HG03139 (cell line): ENCODE measurements around the gene VWA7.

Source experiments
- ATAC-seq: cut with Tn5 transposase; IDR thresholded peaks from one replicate; pipeline ENCODE4 v1.9.1; 2021; ENCODE audit not compliant: unreplicated experiment

VWA7 gene

DNA sequence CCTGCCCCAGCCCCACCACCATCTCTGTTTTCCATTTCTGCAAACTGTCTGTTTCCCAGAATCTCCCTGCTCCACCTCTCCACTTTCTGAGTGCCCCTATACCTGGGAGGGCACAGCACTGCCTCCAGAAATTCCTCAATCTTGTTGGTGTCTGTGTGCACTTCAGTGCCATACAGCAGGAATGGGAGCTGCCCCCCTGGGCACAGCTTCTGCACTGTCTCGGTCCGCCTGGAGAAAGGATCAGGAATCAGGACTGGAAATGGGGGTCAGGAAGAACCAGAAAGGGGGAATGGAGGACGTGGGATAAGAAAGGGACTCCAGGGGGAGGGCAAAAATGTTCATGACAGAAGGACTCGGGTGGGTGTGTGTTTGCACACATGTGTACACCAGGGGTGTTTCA lies 43.4 kb downstream of the VWA7 start:
- no peak for ATAC-seq

DNA sequence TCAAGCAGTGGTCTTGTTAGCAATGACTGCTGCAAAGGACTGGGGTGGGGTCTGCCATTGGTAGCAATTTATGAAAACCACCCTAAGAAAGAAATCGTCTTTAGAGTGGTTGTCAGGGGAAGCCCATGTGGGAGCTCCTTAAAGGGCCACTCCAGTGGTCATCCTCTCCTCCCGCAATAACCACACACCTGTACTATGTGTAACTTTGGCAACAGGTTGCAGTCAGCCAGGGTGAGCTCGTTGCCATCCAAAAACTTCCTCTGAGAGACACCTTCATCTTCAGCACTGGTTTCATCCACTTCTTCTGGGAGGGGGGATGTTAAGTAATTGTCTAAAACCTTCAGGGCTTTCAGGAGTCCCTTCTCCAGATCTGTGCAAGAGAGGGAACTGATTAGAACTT lies 45.1 kb downstream of the VWA7 start:
- no peak for ATAC-seq

DNA sequence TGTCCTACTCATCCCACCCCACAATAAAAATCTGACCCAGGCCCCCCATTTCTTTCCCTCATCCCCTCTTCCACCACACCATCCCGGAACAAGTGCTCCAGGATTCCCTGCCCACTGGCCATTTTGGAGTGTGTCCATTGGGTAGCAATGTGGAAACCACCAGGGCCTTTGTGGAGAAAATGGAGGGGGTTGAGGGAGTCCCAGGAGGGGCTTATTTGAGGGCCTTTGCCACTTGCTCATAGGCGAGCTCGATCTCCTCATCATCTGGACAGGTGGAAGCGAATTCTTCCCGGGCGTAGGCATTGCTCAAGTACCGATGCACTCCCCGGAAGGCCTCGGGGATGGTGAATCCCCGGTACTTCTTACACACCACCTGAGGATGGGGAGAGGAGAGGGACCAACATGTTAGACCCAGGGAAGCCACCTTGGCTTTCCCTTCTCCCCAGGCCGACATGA lies 46.5 kb downstream of the VWA7 start:
- no peak for ATAC-seq

DNA sequence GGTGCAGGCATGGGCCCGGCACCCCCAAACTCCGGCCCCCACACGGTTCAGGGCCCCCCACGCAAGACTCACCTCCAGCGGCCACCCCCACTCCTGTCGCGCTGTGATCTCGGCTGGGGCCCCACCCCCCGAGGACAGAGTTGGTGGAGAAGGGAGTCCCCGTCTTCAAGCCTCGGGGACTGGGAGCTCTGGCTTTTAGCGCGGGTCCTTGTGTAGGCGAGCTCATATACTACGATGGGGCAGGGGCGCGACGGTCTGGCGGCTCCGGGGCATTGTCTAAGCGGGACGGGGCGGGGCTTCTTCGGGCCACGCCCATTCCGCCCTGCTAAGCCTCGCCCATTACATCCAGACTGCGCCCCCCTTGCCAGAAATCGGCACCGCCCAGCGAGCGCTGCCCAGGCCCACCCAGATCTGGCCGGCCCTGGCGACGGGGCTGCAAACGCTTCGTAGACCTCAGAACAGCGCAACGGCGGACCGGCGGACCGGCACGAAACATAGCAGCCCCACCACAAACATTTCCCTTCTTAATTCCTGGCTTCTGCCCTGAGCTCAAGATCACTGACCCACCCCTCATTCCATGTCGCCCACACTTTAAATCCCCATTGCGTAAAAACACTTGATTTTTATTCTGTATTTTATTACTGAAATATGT lies 47.0 kb downstream of the VWA7 start:
- ATAC-seq: no peak

DNA sequence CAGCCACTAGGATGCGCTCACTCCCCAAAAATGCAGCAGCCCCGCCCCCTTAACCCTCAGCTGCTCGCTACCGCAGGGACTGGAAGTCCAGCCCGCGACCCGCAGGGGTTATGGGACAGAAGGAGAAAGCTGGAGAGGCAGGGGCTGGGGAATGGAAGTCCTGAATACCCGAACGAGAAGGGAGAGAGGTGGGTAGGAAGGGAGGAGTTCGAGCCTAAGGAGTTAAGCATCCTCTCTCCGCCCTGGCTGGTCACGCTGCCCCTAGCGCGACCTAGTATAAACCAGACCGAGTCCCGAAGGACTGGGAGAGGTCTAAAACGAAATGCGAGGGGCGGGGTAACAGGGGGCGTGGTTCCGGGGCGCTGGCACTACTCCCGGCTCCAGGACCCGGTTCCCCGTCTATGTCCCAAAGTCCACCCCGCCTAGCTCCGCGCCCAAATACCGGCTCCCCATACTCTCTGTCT lies 47.6 kb downstream of the VWA7 start:
- ATAC-seq: no peak

DNA sequence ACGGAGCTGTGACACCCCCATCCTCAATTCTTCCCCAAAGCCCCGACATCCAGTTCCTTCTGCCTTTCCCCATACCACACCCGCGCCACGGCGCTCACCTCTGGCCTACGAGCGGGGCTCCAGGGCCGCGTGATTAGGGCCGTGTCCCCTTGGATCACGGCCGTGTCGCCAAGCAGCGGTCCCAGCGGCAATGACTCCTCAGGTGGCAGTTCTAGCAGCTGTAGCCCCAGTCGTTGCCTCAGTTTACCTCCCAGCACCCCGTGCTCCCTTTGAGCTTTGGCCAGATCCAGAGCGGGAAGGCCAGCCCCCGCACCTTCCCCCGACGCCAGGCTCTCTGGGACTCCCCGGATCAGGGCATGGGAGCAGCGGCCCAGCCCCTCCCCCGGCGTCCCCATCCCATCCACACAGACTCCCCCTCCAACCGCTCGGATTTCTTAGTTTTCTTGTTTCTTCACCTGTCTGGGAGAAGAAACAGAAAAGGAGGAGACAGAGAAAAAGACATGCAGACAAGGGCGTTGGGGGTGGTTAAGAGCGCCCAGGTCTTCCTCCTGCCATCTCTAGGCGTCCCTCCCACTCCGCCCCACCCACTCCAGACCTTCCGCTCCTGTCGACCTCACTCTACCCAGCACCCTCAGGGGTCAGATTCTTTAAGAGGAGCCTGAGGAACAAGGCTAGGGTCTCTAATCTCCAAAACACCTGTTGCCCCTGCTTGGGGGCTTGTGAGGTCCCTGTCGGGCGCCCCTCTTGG lies 48.2 kb downstream of the VWA7 start, which contains the start of gene DDAH2:
DDAH2 (minus strand) TSS at position 533 of the 748 bp plus-strand sequence; CDS start at position 395, 138 bp downstream.
- no peak for ATAC-seq

DNA sequence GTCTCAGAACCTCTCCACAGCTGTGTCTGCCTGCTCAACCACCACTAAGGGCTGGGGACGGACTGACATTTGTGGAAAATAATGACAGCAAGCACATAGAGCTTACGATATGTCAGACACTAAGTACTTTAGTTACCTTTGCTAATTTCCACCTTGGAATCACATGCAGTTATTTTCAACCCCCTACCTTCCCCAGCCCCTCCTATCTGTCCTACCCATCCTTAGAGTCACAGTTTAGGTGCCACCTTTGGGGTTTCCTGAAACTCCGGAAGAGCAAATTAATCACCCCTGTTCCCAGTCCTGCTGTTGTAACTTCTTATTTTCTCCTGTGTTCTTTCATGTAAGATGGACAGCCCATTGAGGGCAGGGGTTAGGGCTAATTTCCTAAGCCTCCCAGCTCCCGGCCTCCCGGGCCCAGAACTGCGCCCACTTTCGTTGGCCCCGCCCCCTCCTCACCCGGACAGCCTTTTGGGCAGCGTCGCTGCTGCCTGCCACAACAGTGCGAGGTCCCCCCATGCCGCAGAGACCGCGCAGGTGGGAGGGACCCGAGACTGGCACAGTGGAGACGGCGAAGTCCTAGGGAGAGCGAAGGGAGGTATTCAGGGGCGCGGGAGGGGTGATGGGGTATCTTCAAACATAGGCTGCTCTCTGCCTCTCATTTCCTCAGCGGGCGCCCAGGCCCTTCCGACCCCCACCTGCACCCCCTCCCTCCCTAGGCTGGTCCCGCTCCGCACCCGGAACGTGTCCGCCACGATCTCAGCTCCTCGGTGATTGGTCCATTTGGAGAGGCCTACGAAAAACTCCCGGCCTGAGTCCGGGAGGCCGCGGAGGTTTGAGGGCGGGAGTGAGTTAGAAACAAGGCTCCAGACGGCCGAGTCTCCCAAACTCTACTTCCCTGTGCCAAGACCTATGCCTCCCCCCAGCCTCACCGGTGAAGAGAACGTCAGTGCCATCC lies 49.1 kb downstream of the VWA7 start:
- no peak for ATAC-seq

DNA sequence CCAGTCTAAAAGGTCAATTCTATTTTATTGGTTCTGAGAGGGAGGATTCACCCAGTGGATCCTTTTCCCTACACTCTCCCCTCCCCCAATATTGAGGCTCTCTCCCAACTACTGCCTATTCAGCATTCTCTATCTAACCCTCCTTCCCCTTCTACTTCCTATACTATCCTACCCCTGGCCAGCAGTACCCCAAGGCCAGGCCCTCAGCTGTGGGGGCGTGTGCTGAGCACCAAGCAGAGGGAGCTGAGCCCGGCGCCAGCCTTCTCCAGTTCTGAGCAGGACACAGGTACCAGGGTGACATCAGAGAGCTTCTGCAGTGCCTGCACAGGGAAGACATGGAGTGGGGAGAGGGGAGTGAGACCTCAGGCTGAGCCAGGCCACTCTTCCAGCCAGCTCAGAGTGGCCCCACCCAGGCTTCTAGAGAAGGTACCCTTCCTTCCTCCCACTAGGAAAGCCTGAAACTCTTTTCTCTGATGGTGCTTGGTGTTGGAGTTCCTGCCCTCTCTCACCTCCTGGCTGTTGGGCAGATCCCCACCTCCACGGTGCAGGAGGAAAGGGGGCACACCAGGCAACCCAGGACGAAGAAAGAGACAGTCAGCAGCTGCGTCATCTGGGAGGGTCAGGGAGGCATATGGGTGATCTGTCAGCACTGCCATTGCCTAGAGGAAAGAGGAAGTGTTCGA lies 50.0 kb downstream of the VWA7 start:
- no peak for ATAC-seq

DNA sequence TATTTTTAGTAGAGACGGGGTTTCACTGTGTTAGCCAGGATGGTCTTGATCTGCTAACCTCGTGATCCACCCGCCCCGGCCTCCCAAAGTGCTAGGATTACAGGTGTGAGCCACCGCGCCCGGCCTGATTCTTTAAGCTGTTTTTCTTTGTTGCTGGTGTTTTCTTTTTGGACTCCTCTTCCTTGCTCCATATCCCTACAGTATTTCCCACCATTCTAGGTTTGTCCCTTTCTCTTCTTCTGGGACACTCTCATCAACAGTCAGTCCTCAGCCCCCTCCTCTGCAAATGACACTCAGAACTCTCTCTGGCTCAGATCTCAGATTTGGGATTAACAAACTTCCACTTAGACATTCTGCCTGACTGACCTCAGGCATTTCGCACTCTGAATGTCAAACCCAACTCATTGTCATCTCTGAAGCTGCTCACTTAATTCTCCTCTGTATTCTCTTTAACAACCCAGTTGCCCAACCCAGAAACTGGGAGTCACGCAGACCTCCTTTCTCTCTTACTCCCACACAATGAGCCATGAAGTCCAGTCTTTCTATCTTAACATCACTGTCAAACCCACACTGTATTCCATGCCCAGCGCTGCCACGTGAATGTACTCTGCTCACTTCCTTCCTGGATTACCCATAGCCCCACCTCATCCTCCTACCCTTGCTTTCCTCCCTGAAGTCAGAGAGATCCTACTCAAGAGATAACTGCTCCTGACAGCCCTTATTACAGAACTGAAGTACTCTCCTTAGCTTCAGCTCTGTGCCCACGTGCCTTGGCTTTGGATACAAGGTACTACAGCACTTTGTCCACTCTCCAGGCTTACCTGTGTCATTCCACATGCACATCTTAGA lies 51.4 kb downstream of the VWA7 start:
- no peak for ATAC-seq

DNA sequence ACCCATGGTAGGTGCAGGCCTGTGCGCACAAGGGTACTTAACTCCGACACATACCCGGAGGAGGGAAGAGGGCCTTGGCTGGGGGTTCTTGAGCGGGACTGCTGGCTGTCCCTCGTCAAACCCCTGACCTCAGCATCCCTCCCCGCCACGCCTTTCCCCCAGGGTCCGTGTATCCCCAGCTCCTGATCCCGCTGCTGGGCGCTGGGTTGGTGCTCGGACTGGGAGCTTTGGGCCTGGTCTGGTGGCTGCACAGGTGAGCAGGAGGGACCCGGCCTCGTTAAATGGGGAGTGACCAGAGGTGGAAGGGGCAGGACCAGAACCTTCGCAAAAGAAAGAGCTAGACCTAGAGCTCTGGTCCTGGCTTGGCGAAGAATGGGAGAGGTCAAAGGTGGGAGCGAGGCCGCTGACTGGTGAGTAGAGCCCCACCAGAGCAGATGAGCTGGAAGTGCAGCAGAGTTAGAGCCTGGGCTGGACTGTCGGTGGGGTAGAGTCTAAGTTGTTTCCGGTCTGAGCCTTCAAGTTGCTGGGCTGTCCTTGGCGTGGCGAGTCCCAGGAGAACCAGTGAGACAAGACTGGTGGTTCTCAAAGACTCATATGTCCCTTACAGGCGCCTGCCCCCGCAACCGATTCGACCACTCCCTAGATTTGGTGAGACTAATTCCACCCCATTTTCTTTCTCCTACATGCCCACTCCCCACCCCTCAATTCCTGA lies 53.0 kb downstream of the VWA7 start:
- no peak for ATAC-seq

DNA sequence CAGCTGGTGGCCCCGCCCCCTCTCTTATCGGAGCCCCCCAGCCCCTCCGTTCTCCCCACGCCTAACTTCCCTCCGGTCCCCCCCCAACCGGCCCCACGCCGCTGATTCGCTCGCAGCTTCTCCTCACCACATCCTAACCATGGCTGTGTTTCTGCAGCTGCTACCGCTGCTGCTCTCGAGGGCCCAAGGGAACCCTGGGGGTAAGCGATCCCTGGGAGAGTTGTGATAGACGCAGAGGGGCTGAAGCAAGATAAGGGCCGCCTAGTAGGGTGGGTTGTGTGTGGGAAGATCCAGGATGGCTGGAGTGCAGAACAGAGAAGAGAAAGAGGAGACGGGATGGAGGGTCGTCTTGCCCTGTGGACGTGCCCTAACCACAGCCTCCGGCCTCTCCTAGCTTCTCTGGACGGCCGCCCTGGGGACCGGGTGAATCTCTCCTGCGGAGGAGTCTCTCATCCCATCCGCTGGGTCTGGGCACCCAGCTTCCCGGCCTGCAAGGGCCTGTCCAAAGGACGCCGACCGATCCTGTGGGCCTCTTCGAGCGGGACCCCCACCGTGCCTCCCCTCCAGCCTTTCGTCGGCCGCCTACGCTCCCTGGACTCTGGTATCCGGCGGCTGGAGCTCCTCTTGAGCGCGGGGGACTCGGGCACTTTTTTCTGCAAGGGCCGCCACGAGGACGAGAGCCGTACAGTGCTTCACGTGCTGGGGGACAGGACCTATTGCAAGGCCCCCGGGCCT lies 53.7 kb downstream of the VWA7 start, which contains the start of gene MPIG6B:
MPIG6B (plus strand) TSS at position 129 of the 735 bp plus-strand sequence; CDS start at position 140, 11 bp downstream.
- no peak for ATAC-seq

DNA sequence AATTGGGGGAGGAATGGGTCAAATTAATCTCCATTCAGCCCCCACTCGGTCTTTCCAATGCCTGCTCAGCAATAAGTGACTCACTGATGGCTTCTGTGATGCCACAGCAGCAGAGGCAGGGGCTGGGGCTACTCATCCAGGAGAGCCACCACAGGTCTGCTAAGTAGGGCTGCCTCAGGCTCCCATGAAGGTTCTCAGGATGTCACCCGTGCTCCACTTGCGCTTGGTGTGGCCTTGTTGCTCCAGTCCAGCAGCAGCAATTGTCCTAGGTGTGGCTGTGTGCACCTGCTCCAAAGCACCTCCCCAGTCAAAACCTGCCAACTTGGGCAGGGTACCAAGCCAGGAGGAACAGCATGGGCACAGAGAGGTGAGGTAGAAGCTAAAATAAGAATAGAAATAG lies 55.0 kb downstream of the VWA7 start:
- ATAC-seq: no peak

DNA sequence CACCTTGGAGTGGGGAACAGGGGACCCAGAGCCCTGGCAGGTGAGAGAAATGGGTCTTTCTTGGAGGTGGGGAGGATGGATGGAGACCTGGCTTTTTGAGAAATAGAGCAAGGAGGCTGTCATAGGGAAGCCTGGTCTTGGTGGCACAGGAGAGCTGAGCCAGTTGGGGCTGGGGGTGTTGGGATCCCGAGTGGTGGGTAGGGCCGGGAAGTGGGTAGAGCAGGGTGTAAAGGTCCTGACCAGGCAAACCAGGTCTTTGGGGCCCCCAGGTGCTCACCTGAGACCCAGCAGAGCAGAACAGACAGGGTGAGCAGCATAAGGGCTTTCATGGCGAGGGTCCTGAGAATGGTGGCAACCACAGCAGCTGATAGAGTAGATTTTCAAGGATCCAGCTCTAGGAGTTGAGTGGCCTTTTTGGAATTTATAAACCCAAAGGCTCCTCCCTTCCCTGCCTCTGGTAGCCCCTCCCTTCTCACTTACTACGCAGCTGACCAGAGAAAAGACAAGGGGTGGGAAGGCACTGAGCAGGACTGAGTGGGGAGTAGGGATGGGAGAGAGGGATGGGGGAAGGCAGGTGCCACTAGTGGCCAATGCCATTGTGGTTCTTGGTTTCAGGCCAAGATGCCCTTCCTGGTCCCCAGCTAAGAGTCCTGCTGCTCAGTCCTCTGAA lies 55.6 kb downstream of the VWA7 start, which contains the start of gene LY6G6C:
LY6G6C (minus strand) TSS at position 396 of the 670 bp plus-strand sequence; CDS start at position 329, 67 bp downstream.
- no peak for ATAC-seq

DNA sequence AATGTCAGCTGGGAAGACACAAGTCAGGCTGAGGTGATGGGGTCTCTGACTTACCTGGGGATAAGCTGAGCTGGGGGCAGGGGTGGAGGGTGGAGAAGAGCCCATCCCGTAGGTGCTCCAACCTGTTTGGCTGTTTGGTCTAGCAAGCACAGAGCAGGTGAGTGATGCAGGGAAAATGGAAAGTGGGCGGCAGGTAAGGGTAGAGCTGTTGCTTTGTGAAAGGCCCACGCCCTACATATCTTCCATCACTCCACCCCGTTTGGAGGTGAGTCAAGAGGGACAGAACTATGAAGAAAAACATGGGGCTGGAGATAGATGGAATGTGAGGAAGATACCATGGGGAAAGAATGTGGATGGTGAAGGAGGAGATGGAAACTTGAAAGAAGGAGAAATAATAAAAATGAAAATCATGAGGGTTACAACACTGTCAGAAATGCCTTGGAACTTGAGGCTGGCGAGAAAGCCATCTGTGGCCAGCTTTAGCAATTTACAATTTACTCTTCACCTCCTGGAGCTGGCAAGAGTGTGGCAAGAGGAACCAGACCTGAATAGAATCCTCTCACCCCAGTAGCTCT lies 56.8 kb downstream of the VWA7 start:
- ATAC-seq: no peak

DNA sequence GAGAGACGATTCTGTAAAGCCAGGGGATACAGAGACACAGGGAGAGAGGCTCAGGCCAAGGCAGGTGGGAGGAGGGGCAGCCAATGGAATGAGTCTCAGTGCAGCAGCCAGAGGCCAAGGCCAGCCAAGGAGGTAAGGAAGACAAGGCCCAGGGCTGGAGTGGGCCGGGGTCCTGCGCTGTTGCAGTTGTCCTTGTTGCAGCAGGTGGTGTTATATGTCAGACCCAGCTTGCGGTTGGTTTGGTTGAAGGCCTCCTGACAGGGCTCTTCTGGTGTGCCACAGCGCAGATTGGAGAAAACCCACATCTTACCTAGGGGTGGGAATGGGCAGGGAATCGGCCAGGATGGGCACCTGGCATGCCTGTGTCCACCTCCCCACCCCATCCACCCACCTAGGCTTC lies 58.1 kb downstream of the VWA7 start:
- no peak for ATAC-seq

DNA sequence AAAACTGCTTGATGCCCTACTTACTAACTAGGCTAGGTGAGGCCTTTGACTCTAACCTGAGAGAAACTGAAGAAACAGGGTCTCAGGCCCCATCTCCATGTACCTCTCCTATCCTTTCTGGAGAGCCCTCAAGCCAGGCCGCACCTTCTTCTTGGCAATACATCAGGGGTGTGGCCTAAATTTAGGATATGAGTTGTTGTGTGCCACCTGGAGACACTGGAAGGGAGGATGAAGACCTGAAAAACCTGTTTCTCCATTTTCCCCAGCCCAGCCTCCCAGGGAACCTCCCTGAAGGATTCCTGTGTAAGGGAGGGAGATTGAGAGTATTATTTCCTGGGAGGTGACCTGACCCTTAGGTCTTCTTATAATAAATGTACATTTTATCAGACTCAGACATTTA lies 58.9 kb downstream of the VWA7 start:
- ATAC-seq: no peak

DNA sequence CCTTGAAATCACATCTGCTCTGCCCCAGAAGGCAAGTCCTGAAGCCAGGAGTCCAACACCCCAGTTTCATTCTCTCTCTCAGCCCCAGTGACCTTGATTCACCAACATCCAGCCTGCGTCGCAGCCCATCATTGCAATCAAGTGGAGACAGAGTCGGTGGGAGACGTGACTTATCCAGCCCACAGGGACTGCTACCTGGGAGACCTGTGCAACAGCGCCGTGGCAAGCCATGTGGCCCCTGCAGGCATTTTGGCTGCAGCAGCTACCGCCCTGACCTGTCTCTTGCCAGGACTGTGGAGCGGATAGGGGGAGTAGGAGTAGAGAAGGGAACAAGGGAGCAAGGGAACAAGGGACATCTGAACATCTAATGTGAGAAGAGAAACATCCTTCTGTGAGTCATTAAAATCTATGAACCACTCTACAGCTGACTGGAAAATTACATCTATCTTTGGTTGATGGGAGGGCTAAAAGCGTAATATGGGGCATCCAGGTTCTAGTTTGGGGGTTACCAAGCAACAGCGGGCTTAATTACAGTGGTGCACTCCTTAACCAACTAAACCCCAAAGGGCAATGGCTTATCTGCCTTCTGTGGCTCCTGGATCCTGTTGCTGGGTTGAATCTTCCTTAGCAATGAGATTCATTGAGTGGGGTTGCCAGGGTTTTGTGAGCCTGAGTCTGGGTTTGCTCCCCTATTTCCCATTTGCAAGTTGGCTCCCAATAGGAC lies 59.5 kb downstream of the VWA7 start:
- ATAC-seq: no peak
